GM19397 (cell line): ENCODE measurements around the gene TMEM52B.
"Not testable (repeated sequence)": the region's sequence is repeated elsewhere in the genome, so short reads cannot be mapped to it uniquely, and the experiment has no call there.

Source experiments
- ATAC-seq: cut with Tn5 transposase; IDR thresholded peaks from one replicate; pipeline ENCODE4 v1.9.1; 2021; ENCODE audit warnings: mild to moderate bottlenecking, moderate library complexity; ENCODE audit not compliant: unreplicated experiment

TMEM52B gene

DNA sequence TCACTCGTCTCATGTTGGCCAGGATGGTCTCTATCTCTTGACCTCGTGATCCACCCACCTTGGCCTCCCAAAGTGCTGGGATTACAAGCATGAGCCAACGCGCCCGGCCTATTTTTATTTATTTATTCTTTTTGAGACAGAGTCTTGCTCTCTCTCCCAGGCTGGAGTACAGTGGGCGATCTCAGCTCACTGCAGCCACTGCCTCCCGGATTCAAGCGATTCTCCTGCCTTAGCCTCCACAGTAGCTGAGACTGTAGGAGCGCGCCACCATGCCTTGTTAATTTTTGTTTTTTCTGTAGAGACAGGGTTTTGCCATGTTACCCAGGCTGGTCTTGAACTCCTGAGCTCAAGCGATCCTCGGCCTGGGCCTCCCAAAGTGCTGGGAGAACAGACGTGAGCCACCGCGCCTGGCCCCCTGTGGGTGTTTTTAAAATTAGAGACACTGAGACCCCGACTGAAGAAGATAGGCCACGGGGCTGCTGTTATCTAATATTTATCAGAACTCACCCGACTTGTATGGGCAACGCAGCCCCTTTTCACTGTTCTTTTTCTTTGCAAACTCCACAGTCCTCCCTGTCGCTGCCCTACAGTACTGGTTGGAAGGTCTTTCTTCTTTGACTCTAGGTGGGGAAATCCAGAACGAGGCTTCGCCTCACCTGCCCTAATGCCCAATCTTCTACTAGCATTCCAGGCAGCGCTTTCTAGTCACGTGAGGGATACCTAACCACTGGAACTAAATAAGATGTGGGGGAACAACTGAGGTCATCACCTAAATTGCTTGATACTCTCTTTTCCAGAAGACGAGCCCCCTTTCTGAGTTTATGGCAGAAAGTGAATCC is 32.5 kb downstream of the TMEM52B start:
- no peak for ATAC-seq

DNA sequence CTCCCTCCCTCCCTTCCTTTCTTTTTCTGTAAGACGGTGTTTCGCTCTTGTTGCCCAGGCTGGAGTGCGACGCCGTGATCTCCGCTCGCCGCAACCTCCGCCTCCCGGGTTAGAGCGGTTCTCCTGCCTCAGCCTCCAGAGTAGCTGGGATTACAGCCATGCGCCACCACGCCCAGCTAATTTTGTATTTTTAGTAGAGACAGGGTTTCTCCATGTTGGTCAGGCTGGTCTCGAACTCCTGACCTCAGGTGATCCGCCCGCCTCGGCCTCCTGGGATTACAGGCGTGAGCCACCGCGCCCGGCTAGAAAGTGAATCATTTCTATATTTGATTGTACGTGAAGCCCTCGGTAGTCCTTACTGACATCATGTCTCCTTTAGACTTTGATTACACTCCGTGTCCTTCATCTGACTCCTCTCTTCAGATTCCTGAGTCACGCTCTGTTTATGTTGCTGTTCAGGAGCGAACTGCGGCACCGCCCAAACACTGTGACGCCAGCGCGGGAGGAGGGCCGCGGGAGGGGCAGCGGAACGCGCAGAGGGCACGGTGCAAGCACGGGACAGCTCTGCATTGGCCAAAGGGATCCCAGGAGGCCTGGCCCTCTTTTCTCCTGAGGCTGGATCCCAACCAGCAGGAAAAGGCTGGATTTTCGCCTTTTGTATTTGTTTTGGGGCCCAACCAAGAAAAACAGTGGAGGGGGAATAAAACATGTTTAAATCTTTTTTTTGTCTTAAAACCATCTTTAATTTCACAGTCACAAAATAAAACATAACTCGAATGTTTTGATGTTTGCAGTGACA is 33.3 kb downstream of the TMEM52B start:
- ATAC-seq, result peak; percentile 54

- peak; percentile 62 for ATAC-seq
Measured at GRCh38 chr12:10212739-10213131, 33.9 kb downstream of the TMEM52B start, which contains the start of gene GABARAPL1. Gene GABARAPL1, plus strand, starts transcription at chr12:10212877. Its CDS starts 253 bp downstream, at chr12:10213130.

GRCh38 chr12:10213168-10214135 is 34.6 kb downstream of the TMEM52B start:
- ATAC-seq, result peak; percentile 49

DNA sequence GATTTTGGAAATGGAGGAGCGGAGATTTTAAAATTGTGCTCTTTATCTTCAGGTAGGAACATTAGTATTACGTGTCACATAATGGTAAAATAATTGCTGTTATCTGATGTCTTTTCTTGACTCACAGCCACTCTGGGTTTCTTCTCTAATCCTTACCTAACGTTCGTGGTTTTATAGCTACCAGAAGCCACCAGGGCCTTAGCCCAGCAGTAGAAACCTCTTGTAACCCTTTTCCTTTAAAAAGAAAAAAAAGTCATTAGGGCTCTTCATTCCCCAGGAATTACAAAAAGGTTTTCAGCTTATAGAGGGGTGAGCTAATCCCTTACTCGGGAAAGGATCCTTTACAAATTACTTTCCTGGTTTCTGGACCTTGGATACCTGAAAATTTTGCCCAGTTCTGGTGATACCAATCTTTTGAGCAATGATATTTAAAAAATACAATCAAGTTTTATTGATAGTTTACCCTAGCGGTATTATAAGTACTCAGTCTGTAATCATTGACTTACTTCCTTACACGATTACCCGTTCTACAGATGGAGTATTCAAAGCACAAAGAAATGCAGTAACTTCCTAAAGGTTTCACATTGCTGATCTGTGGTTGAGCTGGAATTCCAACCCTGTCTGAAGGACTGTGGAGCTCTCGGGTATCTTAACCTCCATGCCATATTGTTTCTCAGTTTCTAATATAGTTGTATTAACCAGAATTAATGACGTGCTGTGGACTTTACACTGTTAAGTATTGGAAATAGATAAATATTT is 35.5 kb downstream of the TMEM52B start:
- no peak for ATAC-seq

DNA sequence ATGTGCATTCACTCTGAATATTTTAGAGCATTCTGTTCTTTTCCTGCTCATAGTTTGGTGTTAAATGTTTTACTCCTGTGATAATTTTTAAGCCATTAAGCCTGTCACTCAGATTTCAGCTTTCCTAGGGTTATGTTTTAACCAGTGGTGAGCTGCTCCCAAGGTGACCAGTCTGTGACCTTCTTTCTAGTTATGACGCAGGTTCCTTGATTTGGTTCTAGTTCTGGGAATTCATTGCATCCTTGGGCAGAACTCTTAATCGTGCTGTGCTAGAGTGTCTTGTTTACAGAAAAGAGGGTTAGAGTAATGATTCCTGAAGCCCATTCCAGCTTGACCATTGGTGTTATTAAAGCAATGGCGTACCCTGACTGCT is 36.0 kb downstream of the TMEM52B start:
- ATAC-seq, result no peak

GRCh38 chr12:10215436-10215835 is 36.6 kb downstream of the TMEM52B start:
- no peak for ATAC-seq

DNA sequence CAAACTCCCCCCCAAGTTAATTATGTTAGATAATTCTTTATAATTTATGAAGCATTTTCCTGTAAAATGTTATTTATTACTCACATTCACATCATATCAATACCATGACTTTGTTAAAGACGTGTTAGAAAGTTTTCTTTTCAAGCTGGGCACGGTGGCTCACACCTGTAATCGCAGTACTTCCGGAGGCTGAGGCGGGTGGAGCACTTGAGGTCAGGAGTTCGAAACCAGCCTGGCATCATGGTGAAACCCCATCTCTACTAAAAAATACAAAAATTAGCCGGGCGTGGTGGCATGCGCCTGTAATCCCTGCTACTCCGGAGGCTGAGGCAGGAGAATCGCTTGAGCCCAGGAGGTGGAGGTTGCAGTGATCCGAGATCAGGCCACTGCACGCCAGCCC is 37.1 kb downstream of the TMEM52B start:
- ATAC-seq, result not testable (repeated sequence)

DNA sequence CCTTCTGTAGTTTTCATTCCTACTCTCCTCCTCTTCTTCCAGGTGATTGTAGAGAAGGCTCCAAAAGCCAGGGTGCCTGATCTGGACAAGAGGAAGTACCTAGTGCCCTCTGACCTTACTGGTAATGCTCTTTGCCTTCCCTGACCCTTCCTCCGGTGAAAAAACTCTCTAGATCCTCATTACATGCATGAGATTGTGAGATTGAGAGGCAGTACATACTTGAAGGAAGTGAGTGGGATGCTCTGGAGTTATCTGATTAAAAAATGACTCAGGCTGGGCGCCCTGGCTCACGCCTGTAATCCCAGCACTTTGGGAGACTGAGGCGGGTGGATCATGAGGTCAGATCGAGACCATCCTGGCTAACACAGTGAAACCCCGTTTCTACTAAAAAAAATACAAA is 39.2 kb downstream of the TMEM52B start:
- no peak for ATAC-seq

DNA sequence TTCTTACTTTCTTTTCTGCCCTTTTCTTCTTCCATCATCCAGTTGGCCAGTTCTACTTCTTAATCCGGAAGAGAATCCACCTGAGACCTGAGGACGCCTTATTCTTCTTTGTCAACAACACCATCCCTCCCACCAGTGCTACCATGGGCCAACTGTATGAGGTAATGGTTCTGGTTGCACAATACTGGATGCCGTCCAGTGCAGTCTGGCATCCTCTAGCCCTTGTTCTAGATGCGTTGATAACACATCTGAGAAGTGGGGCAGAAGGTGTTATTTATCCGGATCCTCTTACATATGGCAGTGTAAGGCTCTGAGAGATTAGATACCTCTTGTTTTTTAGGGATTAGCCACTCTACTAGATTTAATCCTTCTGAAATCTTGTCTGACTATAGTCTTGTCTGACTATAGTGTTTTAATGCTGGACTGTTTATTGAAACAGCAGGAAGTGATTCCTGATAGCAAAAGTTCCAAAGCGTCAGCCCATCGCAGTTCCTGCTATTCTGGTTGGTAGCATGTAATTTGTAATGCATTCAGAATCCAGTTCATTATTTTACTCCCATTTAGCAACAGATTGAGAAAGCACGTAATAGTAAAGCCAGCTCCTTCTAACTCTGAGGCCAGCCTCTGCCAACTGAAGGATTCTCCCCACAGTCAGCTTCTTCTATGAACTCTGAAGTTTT is 41.7 kb downstream of the TMEM52B start:
- no peak for ATAC-seq

GRCh38 chr12:10221846-10222245 is 43.0 kb downstream of the TMEM52B start:
- no peak for ATAC-seq

DNA sequence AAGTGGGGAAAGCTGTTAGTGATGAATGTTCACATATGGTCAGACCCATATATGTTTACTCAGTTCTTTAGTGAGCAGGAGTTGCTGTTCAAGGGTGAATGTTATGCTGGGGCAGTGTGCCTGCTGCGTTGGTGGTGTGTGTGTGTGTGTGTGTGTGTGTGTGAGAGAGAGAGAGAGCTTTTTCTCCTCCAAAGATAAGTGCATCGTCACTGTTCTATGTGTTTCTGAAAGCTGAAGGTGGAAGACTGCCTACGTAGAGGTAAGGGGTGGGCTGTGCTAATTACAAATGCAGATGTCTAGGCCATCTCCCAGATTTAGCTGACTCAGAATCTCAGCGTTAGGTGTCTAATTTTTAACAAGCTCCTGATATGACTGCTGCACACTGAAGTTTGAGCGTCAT is 44.4 kb downstream of the TMEM52B start:
- ATAC-seq, result no peak

DNA sequence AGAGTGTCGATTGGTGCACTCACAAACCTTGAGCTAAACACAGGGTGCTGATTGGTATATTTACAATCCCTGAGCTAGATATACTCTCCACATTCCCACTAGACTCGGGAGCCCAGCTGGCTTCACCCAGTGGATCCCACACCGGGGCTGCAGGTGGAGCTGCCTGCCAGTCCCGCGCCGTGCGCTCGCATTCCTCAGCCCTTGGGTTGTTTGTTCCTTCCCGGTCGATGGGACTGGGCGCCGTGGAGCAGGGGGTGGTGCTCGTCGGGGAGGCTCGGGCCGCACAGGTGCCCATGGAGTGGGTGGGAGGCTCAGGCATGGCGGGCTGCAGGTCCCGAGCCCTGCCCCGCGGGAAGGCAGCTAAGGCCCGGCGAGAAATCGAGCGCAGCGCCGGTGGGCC is 46.6 kb downstream of the TMEM52B start:
- ATAC-seq, result not testable (repeated sequence)

GRCh38 chr12:10226086-10226485 is 47.3 kb downstream of the TMEM52B start:
- ATAC-seq, result no peak

DNA sequence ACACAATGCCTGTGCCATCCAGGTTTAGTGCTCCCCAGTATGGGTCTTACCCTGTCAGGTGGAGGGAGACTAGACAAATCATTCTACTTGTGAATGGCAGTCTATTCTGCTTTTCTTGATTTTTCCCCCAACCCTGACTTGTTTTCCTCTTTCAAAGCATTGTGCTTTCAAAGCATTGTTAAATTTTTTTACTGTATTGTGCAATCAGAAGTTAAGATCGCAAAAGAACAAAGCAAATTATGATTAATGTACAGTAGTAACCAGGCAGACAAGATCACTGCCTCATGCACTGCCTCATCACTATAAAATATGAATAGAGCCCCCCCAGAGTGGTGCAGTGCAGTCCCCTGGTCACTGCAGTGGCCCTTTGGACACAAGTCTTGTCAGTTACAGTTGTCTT is 47.9 kb downstream of the TMEM52B start:
- no peak for ATAC-seq

DNA sequence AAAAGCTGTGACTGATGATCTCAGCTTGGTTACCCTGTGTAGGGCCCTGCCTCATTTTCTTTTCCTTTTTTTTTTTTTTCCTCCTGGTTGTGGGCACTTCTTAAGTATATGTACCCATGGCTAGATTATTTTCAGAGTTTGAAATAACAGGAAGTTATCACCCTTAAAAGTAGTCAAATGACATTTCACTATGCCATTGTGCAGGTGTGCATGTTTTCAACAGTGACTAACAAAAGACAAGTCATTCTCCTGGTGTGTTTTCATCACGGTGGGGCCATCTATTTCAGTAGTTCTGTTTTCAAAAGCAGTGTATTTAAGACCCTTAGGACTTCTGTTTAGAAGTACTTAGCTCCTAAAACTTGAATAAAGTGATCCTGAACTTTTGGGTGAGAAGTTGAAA is 48.8 kb downstream of the TMEM52B start:
- no peak for ATAC-seq

- no peak for ATAC-seq
Measured at GRCh38 chr12:10234562-10234961, 55.7 kb downstream of the TMEM52B start.

DNA sequence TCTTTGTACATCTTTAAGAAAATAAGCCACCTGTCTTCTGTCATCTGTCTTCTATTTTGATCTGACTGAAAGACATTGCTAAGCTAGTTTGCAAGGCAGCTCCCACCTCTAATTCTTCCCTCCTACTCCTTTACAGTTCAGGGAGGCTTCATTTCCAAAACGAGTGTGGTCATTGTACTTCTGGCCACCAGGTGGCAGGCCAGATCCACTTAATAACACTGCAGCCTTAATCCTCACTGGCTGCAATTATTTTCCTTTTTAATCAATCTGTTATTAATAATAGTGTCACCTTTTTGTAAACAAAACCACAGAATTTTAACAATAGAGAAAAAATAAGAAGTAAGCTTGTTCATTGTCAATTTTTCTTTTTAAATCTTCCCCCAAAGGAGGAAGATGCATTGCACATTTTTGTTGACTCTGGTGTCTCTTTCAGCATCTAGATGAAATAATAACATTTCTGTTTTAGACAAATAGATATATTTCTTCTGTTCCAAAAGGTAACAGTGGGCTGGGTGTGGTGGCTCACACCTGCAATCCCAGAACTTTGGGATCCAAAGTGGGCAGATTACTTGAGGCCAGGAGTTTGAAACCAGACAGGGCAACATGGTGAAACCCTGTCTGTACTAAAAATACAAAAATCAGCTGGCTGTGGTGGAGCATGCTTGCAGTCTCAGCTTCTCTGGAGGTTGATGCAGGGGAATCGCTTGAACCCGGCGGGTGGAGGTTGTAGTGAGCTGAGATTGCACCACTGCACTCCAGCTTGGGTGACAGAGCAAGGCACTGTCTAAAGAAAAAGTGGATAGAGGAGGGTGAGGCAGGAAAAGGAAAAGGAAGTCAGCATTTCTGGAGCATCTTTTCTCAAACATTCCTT is 57.2 kb downstream of the TMEM52B start:
- peak; percentile 48 for ATAC-seq

DNA sequence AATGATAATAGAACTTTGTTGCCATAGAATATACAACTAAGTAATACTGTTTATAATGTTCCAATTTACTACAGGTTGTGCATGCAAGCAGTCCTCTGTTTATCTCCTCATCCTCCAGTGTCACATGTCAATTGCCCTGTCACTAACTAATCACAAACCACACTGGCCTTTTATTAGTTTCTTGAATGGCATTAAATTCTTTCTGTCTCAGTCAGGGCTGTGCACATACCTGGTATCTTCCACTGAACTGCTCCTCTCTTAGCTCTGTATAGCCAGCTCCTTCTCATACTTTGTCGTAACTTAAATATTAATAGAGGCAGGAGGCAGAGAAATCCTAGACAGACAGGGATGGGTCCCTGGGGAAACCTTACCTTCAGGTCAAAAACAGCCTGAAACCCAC is 57.9 kb downstream of the TMEM52B start:
- ATAC-seq, result no peak
